Peyer's patch (tissue), 4 donors: ENCODE data around the gene CCDC187.

Experiments
- CTCF ChIP-seq, 6 experiments: fragments of 450-650 bp in 4 of 6; fragments of 200-600 bp in 2 of 6; sonication (generic) in 1 of 6; IDR thresholded peaks; one replicate each; pipeline ENCODE4 v1.5.1; 2017 to 2019; ENCODE audit warnings: antibody characterized with exemption in 6 of 6, mild to moderate bottlenecking in 3 of 6, moderate library complexity in 1 of 6
- POLR2A ChIP-seq, 2 donors: fragments of 450-650 bp; IDR thresholded peaks; one replicate each; pipeline ENCODE4 v1.5.1; 2017; ENCODE audit warnings: antibody characterized with exemption in 2 of 2, mild to moderate bottlenecking in 2 of 2, moderate library complexity in 2 of 2

GRCh38 chr9:136229096-136230065 is 74.5 kb downstream of the CCDC187 start:
- no peak for TF ChIP-seq CTCF (IDR thresholded peaks at IDR 0.05)
- no peak for TF ChIP-seq POLR2A (IDR thresholded peaks at IDR 0.05)
